ENCODE measurements around the gene FILIP1.

GRCh38 chr6:75481394-75481793 lies 12.2 kb downstream of the FILIP1 start:
- TF ChIP-seq JUN (IDR thresholded peaks at IDR 0.05) (no peak), CHD2 (IDR thresholded peaks at IDR 0.05; ENCODE audit: low read length, partially characterized antibody) (no peak), MAFK (IDR thresholded peaks at IDR 0.05; ENCODE audit: partially characterized antibody) (no peak), CTCF (IDR thresholded peaks at IDR 0.05) (no peak), MYC (IDR thresholded peaks at IDR 0.05; ENCODE audit: borderline replicate concordance, low read length) (no peak), SREBF2 (IDR thresholded peaks at IDR 0.05) (no peak), CHD4 (IDR thresholded peaks at IDR 0.05; ENCODE audit: borderline replicate concordance) (no peak), HMGXB4 (CRISPR knock-in tag; IDR thresholded peaks at IDR 0.05; ENCODE audit: borderline replicate concordance) (no peak), EP300 (IDR thresholded peaks at IDR 0.05) (no peak), KDM1A (IDR thresholded peaks at IDR 0.05; ENCODE audit: low read depth) (no peak), RARB (CRISPR knock-in tag; IDR thresholded peaks at IDR 0.05) (no peak), REST (IDR thresholded peaks at IDR 0.05) (no peak), EHMT2 (IDR thresholded peaks at IDR 0.05; ENCODE audit: low read depth) (no peak)

All from A549 (cell line).